OCI-LY7 (cell line): ENCODE data around the gene ADAMTS2.

Source experiments
- EZH2phosphoT487 ChIP-seq: fragments of 200-600 bp; sonication (generic); IDR thresholded peaks from 2 replicates; pipeline ENCODE4 v1.6.1; 2018; ENCODE audit warnings: low read depth, borderline replicate concordance, mild to moderate bottlenecking, mixed run types, antibody characterized with exemption, low read length, moderate library complexity, mixed read lengths
- TF ChIP-seq, protein P1 (sequence below): fragments of 200-600 bp; sonication (generic); conservative IDR thresholded peaks from 2 replicates; pipeline ENCODE4 v1.5.1; 2014; ENCODE audit warnings: mild to moderate bottlenecking, antibody characterized with exemption, low read length, moderate library complexity, mixed read lengths

DNA sequence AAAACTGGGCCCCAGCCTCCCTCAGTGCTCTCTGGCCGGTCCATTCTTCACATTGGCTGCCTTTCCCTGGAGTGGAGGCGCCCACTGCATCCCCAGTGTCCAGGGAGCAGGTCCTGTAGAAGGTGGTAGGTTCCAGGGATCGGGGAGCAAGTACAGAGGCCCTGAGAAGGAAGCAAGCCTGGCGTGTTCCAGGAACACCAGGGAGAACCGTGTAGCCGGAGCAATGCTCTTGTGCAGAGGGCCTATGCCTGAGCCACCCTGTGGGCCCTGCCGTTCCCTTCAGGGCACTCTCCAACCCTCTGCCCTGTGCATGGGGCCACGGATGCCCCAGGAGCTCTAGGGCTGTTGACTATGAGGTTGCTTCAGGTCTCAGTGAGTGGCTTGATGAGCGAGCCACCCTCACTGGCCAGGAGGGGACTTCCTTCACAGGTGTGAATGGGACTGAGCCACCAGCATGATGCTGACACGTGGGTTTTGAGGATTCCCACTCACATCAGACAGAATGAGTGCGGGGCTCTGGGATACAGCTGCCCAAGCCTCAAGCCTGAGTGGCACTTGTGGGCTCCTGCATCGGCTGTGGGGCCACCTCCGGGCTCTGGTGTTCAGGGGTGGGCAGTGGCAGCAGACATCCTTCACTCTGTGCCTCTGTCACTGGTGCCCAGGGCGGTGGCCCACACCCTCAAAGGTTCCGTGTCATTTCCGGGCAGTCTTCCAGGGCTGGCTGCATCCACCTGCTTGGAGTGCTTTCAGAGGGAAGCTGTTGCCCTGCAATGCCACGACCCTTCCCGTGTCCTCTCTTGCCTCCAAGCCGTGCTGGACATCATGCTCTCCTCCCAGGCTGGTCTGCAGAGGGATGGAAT is 54.4 kb downstream of the ADAMTS2 start:
- TF ChIP-seq, protein P1, sequence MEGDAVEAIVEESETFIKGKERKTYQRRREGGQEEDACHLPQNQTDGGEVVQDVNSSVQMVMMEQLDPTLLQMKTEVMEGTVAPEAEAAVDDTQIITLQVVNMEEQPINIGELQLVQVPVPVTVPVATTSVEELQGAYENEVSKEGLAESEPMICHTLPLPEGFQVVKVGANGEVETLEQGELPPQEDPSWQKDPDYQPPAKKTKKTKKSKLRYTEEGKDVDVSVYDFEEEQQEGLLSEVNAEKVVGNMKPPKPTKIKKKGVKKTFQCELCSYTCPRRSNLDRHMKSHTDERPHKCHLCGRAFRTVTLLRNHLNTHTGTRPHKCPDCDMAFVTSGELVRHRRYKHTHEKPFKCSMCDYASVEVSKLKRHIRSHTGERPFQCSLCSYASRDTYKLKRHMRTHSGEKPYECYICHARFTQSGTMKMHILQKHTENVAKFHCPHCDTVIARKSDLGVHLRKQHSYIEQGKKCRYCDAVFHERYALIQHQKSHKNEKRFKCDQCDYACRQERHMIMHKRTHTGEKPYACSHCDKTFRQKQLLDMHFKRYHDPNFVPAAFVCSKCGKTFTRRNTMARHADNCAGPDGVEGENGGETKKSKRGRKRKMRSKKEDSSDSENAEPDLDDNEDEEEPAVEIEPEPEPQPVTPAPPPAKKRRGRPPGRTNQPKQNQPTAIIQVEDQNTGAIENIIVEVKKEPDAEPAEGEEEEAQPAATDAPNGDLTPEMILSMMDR = no peak
- TF ChIP-seq EZH2phosphoT487 = no peak
